Coronary artery (tissue), 2 donors: Measurements from ENCODE around the gene COL7A1.

Experiments used
- DNase-seq: peaks from one replicate; pipeline ENCODE4 v3.0.0-alpha.2; 2017; ENCODE audit warnings: low spot score
- H3K27ac ChIP-seq, 2 donors: fragments of 200-600 bp; sonication (generic); one replicate each; pipeline ENCODE4 v1.5.1; 2016 to 2019
- H3K4me3 ChIP-seq: fragments of 200-600 bp; sonication (generic); 2 replicates; pipeline ENCODE4 v1.5.1; 2016; ENCODE audit warnings: mild to moderate bottlenecking, moderate library complexity
- TF ChIP-seq, protein P1 (sequence below): fragments of 200-600 bp; sonication (generic); IDR thresholded peaks from one replicate; pipeline ENCODE4 v1.5.1; 2019; ENCODE audit warnings: antibody characterized with exemption

Gene COL7A1

DNA sequence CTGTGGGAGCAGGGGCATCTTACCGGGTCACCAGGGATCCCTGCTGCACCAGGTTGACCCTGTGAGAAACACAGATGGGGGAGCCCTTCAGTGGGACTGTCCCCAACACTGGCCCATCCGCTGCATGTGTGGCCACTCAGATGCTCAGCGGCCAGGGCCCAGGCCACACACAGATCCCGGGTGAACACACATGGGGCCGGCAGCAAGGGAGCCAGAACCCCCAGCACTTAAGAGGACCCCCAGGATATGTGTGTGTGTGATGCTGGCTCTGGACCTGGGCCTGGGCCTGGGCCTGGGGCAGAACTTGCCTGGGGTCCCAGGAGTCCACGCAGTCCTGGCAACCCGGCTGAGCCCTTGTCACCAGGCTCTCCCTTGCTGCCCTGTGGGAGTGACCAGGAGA is 26.7 kb downstream of the COL7A1 start:
- TF ChIP-seq, protein P1, sequence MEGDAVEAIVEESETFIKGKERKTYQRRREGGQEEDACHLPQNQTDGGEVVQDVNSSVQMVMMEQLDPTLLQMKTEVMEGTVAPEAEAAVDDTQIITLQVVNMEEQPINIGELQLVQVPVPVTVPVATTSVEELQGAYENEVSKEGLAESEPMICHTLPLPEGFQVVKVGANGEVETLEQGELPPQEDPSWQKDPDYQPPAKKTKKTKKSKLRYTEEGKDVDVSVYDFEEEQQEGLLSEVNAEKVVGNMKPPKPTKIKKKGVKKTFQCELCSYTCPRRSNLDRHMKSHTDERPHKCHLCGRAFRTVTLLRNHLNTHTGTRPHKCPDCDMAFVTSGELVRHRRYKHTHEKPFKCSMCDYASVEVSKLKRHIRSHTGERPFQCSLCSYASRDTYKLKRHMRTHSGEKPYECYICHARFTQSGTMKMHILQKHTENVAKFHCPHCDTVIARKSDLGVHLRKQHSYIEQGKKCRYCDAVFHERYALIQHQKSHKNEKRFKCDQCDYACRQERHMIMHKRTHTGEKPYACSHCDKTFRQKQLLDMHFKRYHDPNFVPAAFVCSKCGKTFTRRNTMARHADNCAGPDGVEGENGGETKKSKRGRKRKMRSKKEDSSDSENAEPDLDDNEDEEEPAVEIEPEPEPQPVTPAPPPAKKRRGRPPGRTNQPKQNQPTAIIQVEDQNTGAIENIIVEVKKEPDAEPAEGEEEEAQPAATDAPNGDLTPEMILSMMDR, result no peak
- no peak overlapping the region for H3K4me3 ChIP-seq
- no peak for DNase-seq
- H3K27ac ChIP-seq, result no peak overlapping the region

DNA sequence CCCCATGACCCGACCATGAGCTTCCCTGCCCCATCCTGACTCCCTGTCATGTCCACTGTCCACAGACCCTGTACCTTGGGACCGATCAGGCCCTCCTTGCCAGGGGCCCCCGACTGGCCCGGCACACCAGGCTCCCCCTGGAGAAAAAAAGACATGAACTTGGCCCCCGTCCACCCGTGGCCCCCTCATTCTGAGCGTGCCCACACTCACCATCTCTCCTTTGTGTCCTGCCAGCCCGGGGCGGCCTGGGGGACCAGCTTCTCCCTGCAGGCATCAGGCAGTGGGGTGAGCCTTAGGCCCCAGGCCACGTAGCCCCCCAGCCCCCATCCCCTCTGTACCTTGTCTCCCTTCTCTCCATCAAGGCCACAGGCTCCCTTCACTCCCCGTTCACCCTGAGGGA is 27.6 kb downstream of the COL7A1 start:
- TF ChIP-seq, protein P1, result no peak
- no peak for DNase-seq
- H3K27ac ChIP-seq, result no peak overlapping the region

DNA sequence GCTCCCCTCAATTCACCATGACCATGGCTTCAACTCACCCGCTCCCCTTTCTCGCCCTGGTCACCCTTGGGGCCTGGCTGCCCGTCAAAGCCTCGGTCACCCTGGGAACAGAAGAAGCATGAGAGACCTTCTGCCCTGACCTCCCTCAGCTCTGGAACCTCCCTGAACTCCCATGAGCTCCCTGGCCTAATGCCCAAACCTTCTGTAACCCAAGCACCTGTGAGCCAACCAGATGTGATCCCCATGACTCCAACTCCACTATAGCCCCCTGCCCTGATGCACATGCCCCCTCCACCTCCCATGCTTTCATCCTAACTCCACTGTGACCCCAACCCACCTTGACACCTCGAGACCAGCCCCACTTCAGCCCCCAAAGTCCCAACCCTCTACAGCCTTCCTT is 28.0 kb downstream of the COL7A1 start:
- no peak for DNase-seq
- TF ChIP-seq, protein P1, result no peak
- Histone ChIP-seq H3K27ac (no peak overlapping the region), H3K4me3 (no peak overlapping the region)

More for the DNA sequence above, 27.6 kb downstream of the COL7A1 start:
- H3K4me3 ChIP-seq, result no peak overlapping the region

DNA sequence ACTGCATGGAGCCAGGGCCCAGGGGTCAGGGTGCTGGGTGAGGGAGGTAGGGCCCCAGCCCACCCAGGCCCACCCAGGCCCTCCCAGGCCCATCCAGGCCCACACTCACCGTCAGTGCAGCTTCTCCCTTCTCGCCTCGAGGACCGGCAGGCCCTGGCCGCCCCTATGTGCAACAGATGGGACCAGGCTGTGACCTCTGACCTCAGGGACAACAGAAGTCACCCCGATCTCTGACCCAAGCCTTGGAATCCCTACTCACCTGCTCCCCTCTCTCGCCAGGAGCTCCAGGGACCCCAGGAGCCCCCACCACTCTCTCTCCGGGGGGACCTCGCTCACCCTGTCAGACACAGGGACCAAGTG is 28.7 kb downstream of the COL7A1 start:
- Histone ChIP-seq H3K27ac (no peak overlapping the region), H3K4me3 (no peak overlapping the region)
- TF ChIP-seq, protein P1, result no peak
- no peak for DNase-seq

DNA sequence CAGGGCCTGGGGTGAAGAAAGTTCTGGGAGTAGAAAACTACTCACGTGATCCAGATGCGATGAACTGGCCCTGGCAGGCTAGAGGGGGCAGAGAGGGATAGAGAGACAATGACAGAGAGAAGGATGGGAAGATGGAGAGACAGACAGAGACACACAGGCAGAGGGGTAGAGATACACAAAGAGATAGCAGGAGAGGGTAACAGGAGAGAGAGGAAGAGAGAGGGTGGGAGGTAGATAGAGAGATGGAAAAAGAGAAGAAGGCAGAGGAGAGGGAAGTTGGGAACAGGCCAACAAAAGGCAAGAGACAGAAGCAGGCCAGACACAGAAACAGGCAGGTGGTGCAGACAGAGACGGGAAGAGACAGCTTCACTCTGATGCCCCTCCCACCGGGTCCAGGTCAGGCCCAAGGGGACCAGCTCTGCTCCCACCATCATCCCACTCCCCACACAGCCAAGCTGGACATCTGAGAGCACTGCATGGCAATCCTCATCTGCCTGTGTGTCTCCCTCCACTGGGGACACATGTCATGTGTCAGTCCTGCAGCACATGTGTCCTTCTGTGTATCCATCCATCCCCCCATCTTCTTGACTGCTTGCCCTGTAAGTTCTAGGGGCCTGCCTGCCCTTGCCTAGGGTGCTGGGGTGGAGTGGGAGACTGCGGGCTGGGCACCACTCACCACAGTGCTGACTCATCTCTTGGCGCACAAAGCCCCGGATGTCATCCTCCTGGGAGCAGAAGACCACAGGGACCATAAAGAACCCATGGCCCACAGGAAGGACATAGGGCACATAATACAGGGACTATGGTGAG is 29.3 kb downstream of the COL7A1 start:
- no peak overlapping the region for H3K27ac ChIP-seq
- TF ChIP-seq, protein P1, result no peak
- H3K4me3 ChIP-seq, result no peak overlapping the region
- DNase-seq, result no peak

DNA sequence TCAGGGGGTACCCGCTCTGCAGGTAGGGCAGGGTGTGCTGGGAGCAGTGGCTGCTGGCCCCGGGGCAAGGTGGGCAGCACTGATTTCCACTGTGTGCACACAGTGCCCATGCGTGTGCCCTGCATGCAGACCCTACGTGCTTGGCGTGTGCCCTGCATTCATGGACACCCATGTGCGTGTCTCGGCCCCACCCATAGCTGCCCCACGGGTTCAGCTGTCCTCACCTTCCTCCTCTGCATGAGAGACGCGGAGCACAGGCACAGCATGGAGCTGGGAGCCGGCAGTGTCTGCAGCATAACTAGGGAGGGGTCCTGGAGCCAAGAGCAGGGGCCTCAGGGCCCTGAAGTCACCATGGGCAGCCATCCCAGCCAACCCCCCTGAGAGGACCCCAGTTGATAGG is 29.9 kb downstream of the COL7A1 start:
- TF ChIP-seq, protein P1, result no peak
- Histone ChIP-seq H3K27ac (no peak overlapping the region), H3K4me3 (no peak overlapping the region)
- DNase-seq, result no peak

DNA sequence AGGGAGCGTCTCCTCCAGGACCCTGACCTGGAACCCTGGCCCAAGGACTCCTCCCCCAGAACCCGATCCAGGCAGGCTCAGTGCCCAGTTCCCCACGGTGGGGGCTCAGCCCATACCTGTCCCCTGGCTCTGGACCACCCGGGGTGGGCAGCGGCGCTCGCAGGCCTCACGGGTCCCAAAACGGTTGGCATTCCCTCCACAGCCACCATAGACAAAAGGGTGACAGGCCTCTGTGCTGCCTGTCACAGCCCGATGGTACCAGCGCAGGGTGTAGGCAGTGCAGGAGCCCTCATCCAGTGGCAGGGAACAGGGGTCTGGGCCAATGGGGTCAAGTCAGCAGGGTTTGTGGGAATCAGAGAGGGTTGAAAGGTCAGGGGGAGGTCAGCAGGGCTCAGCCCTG is 30.5 kb downstream of the COL7A1 start:
- Histone ChIP-seq H3K27ac (no peak overlapping the region), H3K4me3 (no peak overlapping the region)
- TF ChIP-seq, protein P1, result no peak
- no peak for DNase-seq
